A673 (cell line): Measurements from ENCODE around the gene UBN2. TPM values are rescaled to one million over a fixed set of nuclear protein-coding genes. Genes with fewer than 3 reads are reported as not detected.

Source experiments
- BruUV-seq: library from RNA; stranded (reverse); fragments of 400-500 nt; replicated peaks from 2 replicates; lab custom pipeline; 2021; lab: Mats Ljungman, UMichigan
- CTCF ChIA-PET: fragments of 300-600 bp; sonication (Branson Sonifier 250); formaldehyde crosslinking; loops from one replicate; lab custom pipeline; 2022; ENCODE audit warnings: antibody characterized with exemption; lab: Charles Lee
- POLR2A ChIA-PET: fragments of 300-600 bp; sonication (Branson Sonifier 250); formaldehyde crosslinking; loops from one replicate; lab custom pipeline; 2022; ENCODE audit warnings: antibody characterized with exemption; ENCODE audit not compliant: low non-redundant PET; lab: Charles Lee
- DNase-seq: peaks from one replicate; pipeline ENCODE4 v3.0.0-alpha.2; 2015; ENCODE audit warnings: low spot score
- H3K27ac ChIP-seq: fragments of 200-600 bp; sonication (generic); 2 replicates; pipeline ENCODE4 v1.5.1; 2016; ENCODE audit warnings: mixed run types, low read depth, mild to moderate bottlenecking, mixed read lengths, antibody characterized with exemption, low read length; ENCODE audit not compliant: poor library complexity, severe bottlenecking
- H3K27me3 ChIP-seq: fragments of 200-600 bp; sonication (generic); replicated peaks from 2 replicates; pipeline ENCODE4 v1.6.1; 2017; ENCODE audit warnings: mixed run types, low read depth, mild to moderate bottlenecking, mixed read lengths, antibody characterized with exemption, low read length; ENCODE audit not compliant: insufficient read depth, poor library complexity
- H3K36me3 ChIP-seq: fragments of 200-600 bp; sonication (generic); 2 replicates; pipeline ENCODE4 v1.6.1; 2016; ENCODE audit warnings: mixed run types, mild to moderate bottlenecking, mixed read lengths, antibody characterized with exemption, low read length; ENCODE audit not compliant: insufficient read depth, poor library complexity, severe bottlenecking
- H3K4me1 ChIP-seq: fragments of 200-600 bp; sonication (generic); 2 replicates; pipeline ENCODE4 v1.6.1; 2017; ENCODE audit warnings: mixed run types, mild to moderate bottlenecking, mixed read lengths, antibody characterized with exemption, low read length; ENCODE audit not compliant: insufficient read depth, poor library complexity, severe bottlenecking
- H3K4me3 ChIP-seq: fragments of 200-600 bp; sonication (generic); 2 replicates; pipeline ENCODE4 v1.5.1; 2016; ENCODE audit warnings: low read depth, mixed run types, mild to moderate bottlenecking, mixed read lengths, low read length; ENCODE audit not compliant: poor library complexity, severe bottlenecking
- H3K9me3 ChIP-seq: fragments of 200-600 bp; sonication (generic); 2 replicates; pipeline ENCODE4 v1.6.1; 2016; ENCODE audit warnings: mixed run types, low read depth, mild to moderate bottlenecking, mixed read lengths, antibody characterized with exemption, low read length; ENCODE audit not compliant: poor library complexity, severe bottlenecking
- EZH2 ChIP-seq: fragments of 200-600 bp; sonication (generic); IDR thresholded peaks from 2 replicates; pipeline ENCODE4 v1.6.1; 2017; ENCODE audit warnings: borderline replicate concordance, low read depth, mild to moderate bottlenecking, mixed read lengths, antibody characterized with exemption, low read length; ENCODE audit not compliant: poor library complexity, severe bottlenecking
- intact Hi-C: fragments of 100-400 bp; cut with micrococcal nuclease; formaldehyde crosslinking; loops from one replicate; pipeline ENCODE4 v1.10.0; 2022; ENCODE audit not compliant: unreplicated experiment
- total RNA-seq: library from RNA; stranded (reverse); gene quantifications from 2 replicates; pipeline ENCODE4 v1.2.3, GENCODE V29; 2021
- TF ChIP-seq, protein P1 (sequence below): fragments of 300-800, 200-600 bp; sonication (generic); conservative IDR thresholded peaks from 2 replicates; pipeline ENCODE4 v1.5.1; 2017; ENCODE audit warnings: low read depth, mild to moderate bottlenecking, antibody characterized with exemption, low read length, moderate library complexity, mixed read lengths

Gene UBN2
- total RNA-seq, 1 experiment from 2014 or later = 14.5 TPM

DNA sequence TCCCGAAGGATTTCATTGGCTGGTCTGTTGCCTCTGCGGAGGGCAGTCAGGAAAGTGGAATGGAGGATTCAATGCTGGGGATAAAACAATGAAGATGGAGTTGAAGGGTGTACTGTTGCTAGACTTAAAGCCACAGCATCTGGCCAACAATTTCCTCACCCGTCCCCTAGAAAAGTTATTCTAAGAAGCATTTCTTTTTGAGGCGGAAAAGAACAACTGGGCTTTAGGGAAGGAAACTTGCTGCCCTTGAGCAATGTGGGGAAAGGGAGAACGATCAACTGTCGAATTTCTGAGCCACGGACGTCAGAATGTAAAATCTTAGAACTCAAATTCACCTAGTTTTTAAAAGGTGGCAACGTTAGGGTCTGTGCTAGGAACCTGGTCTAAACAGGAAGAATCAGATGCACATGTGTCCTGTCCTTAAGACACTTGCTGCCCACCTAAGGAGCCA, 110.8 kb downstream of the UBN2 start:
- Histone ChIP-seq H3K27me3 (no peaks in the 10 kb centered on the region), H3K36me3 (peaks cover 5% of the 10 kb centered on the region), H3K9me3 (no peaks in the 10 kb centered on the region), H3K4me1 (peaks cover 4% of the 10 kb centered on the region), H3K4me3 (peak overlapping the region; percentile 88), H3K27ac (peak overlapping the region; percentile 100)
- BruUV-seq = TSS peak; percentile 80
- no peak for TF ChIP-seq EZH2
- TF ChIP-seq, protein P1, sequence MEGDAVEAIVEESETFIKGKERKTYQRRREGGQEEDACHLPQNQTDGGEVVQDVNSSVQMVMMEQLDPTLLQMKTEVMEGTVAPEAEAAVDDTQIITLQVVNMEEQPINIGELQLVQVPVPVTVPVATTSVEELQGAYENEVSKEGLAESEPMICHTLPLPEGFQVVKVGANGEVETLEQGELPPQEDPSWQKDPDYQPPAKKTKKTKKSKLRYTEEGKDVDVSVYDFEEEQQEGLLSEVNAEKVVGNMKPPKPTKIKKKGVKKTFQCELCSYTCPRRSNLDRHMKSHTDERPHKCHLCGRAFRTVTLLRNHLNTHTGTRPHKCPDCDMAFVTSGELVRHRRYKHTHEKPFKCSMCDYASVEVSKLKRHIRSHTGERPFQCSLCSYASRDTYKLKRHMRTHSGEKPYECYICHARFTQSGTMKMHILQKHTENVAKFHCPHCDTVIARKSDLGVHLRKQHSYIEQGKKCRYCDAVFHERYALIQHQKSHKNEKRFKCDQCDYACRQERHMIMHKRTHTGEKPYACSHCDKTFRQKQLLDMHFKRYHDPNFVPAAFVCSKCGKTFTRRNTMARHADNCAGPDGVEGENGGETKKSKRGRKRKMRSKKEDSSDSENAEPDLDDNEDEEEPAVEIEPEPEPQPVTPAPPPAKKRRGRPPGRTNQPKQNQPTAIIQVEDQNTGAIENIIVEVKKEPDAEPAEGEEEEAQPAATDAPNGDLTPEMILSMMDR = no peak
- ChIA-PET POLR2A (no interaction called here), CTCF (no interaction called here)
- intact Hi-C loops = loop anchor here (2.0 kb wide), 1 partner anchor 17 kb away; the partner anchor contains the start of gene LUC7L2
- DNase-seq = no peak

DNA sequence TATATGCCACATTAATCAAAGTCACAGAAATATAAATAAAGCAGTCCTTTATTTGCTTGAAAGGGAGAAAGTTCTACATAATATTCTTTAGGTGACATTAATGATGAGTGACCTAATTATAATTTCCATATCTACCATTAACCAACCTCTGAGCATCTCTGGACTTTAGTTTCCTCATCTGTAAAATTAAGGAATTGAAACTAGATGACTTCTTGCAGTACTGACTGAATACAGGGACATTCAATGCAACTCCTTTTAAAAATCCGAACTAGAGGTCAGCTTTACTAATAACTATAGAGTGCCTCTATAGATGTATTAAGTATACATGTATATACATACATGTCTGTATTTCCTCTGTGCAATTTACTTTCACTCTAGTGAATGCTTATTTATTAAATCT, 114.0 kb downstream of the UBN2 start:
- ChIA-PET POLR2A (no interaction called here), CTCF (no interaction called here)
- no peak for DNase-seq
- BruUV-seq = no TSS peak
- peaks cover 4% of the 10 kb centered on the region for H3K4me1 ChIP-seq
- intact Hi-C loops = no loop called here
- H3K36me3 ChIP-seq = peaks cover 6% of the 10 kb centered on the region
- H3K4me3 ChIP-seq = no peak overlapping the region
- no peak overlapping the region for H3K27ac ChIP-seq
- no peaks in the 10 kb centered on the region for H3K9me3 ChIP-seq
- TF ChIP-seq, protein P1 = no peak
- TF ChIP-seq EZH2 = no peak
- H3K27me3 ChIP-seq = no peaks in the 10 kb centered on the region

DNA sequence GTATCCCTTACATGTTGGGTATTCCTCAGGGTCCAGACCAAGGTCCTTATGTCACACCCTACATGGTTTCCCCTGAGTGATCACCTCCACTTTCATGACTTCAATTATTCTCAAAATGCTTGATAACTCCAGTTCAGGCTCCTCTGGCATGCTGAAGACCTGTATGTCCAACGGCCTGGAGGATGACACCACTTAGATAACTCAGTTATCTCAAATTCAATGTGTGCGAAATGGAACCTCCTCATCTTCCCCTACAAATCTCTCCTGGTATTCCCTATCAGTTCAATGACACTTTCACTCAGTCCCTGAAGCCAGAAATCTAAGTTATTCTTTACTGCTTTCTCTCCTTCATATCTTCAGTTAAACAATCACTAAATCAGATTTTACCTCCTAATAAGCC, 120.0 kb downstream of the UBN2 start:
- intact Hi-C loops = no loop called here
- POLR2A ChIA-PET = no interaction called here
- no peak overlapping the region for H3K27ac ChIP-seq
- no peak for TF ChIP-seq EZH2
- TF ChIP-seq, protein P1 = no peak
- no peaks in the 10 kb centered on the region for H3K27me3 ChIP-seq
- H3K9me3 ChIP-seq = no peaks in the 10 kb centered on the region
- peaks cover 6% of the 10 kb centered on the region for H3K36me3 ChIP-seq
- no TSS peak for BruUV-seq
- CTCF ChIA-PET = no interaction called here
- H3K4me3 ChIP-seq = no peak overlapping the region
- H3K4me1 ChIP-seq = no peaks in the 10 kb centered on the region
- DNase-seq = no peak
